GM23338 (cell line): ENCODE measurements around the gene RNF150.

Experiments
- CTCF ChIP-seq, 2 experiments: fragments of 200-600 bp in 1 of 2; sonication (generic) in 1 of 2; conservative IDR thresholded peaks; 2 replicates each; pipeline versions ENCODE4 v1.5.1 to v1.6.1; 2016 to 2017; ENCODE audit warnings: antibody characterized with exemption in 2 of 2, low read depth in 2 of 2, mild to moderate bottlenecking in 2 of 2, moderate library complexity in 1 of 2
- EZH2 ChIP-seq: fragments of 200-600 bp; sonication (generic); IDR thresholded peaks from one replicate; pipeline ENCODE4 v1.8.0; 2017; ENCODE audit warnings: antibody characterized with exemption, mild to moderate bottlenecking, low read depth; ENCODE audit not compliant: unreplicated experiment
- EZH2phosphoT487 ChIP-seq: fragments of 200-600 bp; sonication (generic); IDR thresholded peaks from one replicate; pipeline ENCODE4 v1.8.1; 2018; ENCODE audit warnings: antibody characterized with exemption; ENCODE audit not compliant: unreplicated experiment
- POLR2AphosphoS5 ChIP-seq: IDR thresholded peaks from 2 replicates; pipeline ENCODE4 v1.6.1; 2016; ENCODE audit warnings: antibody characterized with exemption, low read depth

GRCh38 chr4:141081921-141082395 is 51.3 kb downstream of the RNF150 start:
- no peak for TF ChIP-seq CTCF (conservative IDR thresholded peaks at IDR 0.05; ENCODE audit: low read depth in 2 of 2)
- TF ChIP-seq EZH2 = no peak
- no peak for TF ChIP-seq EZH2phosphoT487
- no peak for TF ChIP-seq POLR2AphosphoS5
